Measurements from ENCODE around the gene ALG11. TPM values are rescaled to one million over a fixed set of nuclear protein-coding genes. Genes with fewer than 3 reads are reported as not detected.
"Not testable (repeated sequence)": the region's sequence is repeated elsewhere in the genome, so short reads cannot be mapped to it uniquely, and the experiment has no call there.

Gene ALG11, protein sequence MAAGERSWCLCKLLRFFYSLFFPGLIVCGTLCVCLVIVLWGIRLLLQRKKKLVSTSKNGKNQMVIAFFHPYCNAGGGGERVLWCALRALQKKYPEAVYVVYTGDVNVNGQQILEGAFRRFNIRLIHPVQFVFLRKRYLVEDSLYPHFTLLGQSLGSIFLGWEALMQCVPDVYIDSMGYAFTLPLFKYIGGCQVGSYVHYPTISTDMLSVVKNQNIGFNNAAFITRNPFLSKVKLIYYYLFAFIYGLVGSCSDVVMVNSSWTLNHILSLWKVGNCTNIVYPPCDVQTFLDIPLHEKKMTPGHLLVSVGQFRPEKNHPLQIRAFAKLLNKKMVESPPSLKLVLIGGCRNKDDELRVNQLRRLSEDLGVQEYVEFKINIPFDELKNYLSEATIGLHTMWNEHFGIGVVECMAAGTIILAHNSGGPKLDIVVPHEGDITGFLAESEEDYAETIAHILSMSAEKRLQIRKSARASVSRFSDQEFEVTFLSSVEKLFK
- 10.3 and 12.1 TPM in 2 replicates for total RNA-seq (2014; rRNA removed; shearing (Covaris generic))

DNA sequence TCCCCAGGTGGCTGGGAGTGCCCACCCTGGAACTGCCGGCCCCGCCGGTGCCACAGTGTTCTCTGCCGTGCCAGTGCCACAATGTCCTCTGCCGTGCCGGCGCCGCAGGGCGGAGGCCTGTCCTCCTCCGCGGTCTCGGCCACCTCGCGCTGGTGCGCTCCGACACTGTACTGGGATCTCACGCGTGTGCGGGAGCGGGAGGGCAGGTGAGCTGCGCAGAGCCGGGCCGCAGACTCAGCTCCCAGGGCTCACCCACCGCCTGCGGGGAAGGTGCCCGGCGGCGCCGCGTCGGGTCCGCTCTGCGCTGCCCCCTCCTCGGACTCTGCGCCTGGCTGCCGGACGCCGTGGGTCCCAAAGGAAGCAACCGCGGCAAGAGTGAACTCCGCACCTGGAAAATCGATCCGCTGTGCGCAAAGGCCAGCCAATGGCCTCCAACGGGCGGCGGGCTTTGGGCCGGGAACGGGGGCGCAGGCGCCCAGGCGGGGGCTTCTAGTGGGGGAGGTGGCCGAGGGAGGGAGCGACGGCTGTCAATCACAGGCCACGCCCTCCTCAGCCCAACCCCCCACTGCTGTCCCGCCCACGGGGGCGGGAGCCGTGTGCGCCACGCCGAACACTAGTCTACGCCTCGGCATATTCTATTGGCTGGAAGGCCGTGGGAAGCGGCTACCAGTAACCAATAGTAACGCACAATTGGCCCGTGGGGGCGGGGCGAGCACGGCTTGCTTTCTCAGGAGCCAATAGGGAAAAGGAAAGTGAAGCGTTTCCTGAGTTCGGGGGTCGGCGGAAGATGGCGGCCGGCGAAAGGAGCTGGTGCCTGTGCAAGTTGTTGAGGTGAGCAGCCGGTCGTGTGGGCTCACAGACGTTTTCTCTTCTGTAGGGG lies at the start of gene ALG11:
Gene ALG11 (plus strand): TSS at position 767 of the 880 bp plus-strand sequence. CDS start 21 bp downstream, at position 788.
- peak within 1 kb of the TSS; percentile 93 for H3K4me3 ChIP-seq (ENCODE audit: insufficient read depth, low read depth, low read length)
- peaks cover 23% of the 10 kb centered on the region for H3K27me3 ChIP-seq (ENCODE audit: control insufficient read depth, insufficient read depth, low read length)
- H3K36me3 ChIP-seq (replicated peaks; ENCODE audit: control insufficient read depth, insufficient read depth, low read length), result no peaks in the 10 kb centered on the region
- DNase-seq, result peak; percentile 99

DNA sequence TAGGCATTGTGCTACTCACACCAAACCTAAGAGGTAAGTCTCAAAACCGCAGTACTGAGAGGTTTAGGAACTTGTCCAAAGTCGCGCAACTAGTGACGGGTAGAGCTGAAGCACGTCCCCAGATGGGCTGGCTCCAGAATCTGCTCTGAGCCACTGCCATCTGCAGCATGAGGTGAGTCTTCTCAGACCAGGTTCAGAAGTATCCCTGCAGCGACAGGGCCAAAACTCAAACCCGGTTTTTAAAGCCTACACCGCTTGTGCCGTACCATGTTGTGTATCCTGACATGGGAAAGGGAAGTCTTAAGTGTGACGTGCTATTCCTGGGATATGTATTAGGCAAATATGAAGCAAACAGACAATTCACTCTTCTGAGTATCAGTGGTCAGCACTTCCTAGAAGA lies 46.0 kb upstream of the ALG11 start:
- Histone ChIP-seq H3K27me3 (ENCODE audit: control insufficient read depth, insufficient read depth, low read length) (no peaks in the 10 kb centered on the region), H3K4me3 (ENCODE audit: insufficient read depth, low read depth, low read length) (no peak overlapping the region), H3K36me3 (replicated peaks; ENCODE audit: control insufficient read depth, insufficient read depth, low read length) (no peaks in the 10 kb centered on the region)
- DNase-seq, result no peak

DNA sequence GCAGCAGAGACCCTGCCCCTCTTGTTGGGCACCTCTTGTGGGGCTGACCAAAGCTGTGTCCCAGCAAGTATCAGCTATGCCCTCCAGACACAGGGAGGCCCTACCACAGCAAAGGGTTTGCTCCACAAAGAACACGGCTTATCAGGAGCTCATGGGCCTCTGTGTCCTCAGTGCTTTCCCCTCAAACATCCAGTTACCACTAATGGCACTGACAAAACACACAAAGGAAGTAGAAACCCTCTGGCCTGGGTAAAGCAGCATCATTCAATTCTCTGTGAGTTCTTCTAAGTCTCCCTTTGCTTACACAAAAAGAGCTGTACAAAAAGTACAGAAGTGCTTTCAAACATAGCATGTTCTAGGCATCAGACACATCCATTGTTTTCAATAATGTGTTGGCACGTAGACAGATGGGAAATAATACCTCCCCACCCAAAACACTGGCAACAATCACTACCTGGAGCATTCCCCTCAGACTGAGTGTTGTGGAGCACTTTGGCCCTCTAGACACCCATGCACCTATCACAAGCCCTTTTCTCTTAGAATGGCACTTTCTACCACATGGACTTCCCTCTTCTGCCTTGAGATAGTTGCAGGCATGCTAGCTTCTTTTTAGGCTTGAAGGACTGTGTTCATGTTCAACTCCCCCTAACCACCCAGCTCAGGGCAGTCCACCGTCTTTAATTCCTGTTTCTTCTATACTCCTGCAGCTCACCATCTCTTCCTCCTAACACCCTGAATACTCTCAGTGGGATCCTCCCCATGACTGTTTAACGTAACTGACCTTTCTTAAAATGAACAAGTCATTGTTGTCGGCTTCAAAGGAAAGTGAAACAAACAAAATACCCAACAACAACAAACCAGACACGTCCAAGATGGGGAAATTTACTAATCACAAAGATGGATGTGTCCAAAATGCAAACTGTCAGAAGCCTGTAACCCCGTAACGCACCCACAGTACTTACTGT lies 44.4 kb upstream of the ALG11 start:
- Histone ChIP-seq H3K27me3 (ENCODE audit: control insufficient read depth, insufficient read depth, low read length) (no peaks in the 10 kb centered on the region), H3K4me3 (ENCODE audit: insufficient read depth, low read depth, low read length) (no peak overlapping the region), H3K36me3 (replicated peaks; ENCODE audit: control insufficient read depth, insufficient read depth, low read length) (no peaks in the 10 kb centered on the region)
- DNase-seq, result no peak

DNA sequence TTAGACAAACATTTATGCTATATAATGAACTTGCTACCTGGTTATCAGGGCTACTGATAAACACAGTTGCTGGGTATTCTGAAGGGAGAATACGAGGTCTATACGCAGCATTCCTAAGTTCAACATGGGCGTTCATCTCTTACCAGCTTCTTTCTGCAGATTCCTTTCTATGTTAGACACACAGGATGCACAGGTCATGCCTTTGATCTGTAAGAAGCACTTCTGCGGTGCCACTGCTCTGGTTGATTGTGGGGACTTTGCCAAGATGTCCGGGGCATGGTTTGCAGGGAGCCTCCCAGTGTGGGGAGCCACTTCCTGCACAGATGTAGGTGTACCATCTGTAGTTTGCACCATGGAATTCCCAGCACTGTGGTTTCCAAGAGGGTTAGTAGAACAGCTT lies 41.8 kb upstream of the ALG11 start:
- no peak for DNase-seq
- Histone ChIP-seq H3K4me3 (ENCODE audit: insufficient read depth, low read depth, low read length) (no peak overlapping the region), H3K27me3 (ENCODE audit: control insufficient read depth, insufficient read depth, low read length) (no peaks in the 10 kb centered on the region), H3K36me3 (replicated peaks; ENCODE audit: control insufficient read depth, insufficient read depth, low read length) (no peaks in the 10 kb centered on the region)

DNA sequence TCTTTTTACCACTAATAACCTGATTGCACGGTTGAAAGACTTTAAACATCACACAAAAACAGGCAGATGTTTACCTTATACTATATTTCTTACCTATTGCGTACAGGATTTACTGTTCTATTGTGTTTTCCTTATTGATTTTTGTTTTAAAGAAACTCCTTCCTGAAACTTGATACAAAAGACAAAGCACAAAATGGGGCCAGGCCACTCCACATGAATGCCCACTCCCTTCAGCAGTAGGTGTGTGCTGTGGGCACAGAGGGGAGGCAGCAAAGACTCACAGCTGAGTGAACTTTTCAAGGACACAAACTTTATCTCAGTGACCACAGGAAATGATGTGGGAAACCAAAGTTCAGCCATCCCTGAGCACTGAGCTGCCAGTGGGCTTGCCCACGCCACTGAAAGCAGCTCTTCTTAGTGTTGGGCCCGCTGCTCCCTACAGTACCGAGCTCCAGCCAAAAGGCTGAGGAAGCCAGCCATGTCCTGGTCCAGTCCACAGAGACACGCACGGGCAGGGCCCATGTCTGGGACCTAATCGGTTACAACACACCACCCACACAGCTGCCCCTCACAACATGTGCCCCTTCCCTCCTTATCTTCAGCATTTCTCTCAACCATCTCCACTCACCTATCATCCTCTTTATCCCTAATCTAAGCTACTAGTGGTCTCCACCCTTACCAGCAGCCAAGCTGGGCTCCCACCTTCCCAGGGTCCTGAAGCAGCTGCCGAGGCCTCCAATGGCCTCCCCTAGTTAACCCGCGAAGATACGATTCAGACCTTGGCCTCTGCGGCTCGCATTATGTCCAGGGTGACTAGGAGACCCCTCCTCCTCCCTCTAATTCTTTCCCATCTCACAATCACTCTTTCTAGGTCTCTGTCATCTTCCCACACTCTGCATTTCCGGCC lies 40.4 kb upstream of the ALG11 start:
- no peak overlapping the region for H3K4me3 ChIP-seq (ENCODE audit: insufficient read depth, low read depth, low read length)
- H3K27me3 ChIP-seq (ENCODE audit: control insufficient read depth, insufficient read depth, low read length), result no peaks in the 10 kb centered on the region
- no peaks in the 10 kb centered on the region for H3K36me3 ChIP-seq (replicated peaks; ENCODE audit: control insufficient read depth, insufficient read depth, low read length)
- no peak for DNase-seq

DNA sequence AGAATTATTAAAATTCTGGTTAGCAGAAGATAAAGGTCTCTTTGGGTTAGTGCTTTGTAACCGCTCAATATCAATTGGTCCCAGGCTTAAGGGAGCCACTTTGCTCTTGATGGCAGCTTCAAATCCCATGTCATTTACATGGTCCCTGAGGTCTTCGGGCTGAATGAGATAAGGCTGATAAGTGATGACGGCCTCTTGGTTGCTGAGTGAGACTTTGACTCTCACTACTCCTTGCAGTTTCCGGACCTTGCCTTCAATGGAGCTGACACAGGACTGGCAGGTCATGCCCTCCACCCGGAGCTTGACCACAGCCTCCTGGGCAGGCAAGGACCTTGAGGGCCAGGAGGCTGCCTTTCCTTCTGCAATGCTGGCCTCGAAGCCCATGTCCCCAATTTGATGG lies 37.7 kb upstream of the ALG11 start:
- H3K27me3 ChIP-seq (ENCODE audit: control insufficient read depth, insufficient read depth, low read length), result no peaks in the 10 kb centered on the region
- H3K36me3 ChIP-seq (replicated peaks; ENCODE audit: control insufficient read depth, insufficient read depth, low read length), result no peaks in the 10 kb centered on the region
- DNase-seq, result no peak
- no peak overlapping the region for H3K4me3 ChIP-seq (ENCODE audit: insufficient read depth, low read depth, low read length)

DNA sequence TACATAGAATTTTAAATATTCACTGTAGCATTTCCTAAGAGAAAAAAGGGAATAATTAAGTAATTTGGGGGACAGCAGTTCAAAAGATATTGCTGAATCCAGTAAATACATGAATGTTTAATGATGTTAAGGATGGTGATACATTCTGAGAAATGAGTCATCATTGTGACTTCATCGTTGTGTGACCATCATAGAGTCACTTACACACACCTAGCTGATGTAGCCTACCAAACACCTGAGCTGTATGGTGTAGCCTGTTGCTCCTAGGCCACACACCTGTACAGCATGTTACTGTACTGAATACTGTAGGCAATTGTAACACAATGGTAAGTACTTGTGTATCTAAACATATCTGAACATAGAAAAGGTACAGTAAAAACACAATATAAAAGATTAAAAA lies 35.8 kb upstream of the ALG11 start:
- H3K36me3 ChIP-seq (replicated peaks; ENCODE audit: control insufficient read depth, insufficient read depth, low read length), result no peaks in the 10 kb centered on the region
- DNase-seq, result no peak
- H3K27me3 ChIP-seq (ENCODE audit: control insufficient read depth, insufficient read depth, low read length), result no peaks in the 10 kb centered on the region
- H3K4me3 ChIP-seq (ENCODE audit: insufficient read depth, low read depth, low read length), result no peak overlapping the region

DNA sequence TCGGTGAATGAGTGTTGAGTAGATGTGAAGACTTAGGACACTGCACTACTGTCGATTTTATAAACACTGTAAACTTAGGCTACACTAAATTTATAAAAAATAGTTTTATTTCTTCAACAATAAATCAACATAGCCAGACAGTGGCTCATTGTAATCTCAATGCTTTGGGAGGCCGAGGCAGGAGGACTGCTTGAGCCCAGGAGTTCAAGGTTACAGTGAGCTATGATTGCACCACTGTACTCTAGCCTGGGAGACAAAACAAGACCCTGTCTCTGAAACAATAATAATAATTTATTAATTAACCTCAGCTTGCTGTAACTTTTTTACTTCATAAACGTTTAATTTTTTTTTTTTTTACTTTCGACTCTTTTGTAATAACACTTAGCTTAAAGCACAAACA lies 35.3 kb upstream of the ALG11 start:
- no peaks in the 10 kb centered on the region for H3K27me3 ChIP-seq (ENCODE audit: control insufficient read depth, insufficient read depth, low read length)
- no peak for DNase-seq
- no peaks in the 10 kb centered on the region for H3K36me3 ChIP-seq (replicated peaks; ENCODE audit: control insufficient read depth, insufficient read depth, low read length)
- no peak overlapping the region for H3K4me3 ChIP-seq (ENCODE audit: insufficient read depth, low read depth, low read length)

DNA sequence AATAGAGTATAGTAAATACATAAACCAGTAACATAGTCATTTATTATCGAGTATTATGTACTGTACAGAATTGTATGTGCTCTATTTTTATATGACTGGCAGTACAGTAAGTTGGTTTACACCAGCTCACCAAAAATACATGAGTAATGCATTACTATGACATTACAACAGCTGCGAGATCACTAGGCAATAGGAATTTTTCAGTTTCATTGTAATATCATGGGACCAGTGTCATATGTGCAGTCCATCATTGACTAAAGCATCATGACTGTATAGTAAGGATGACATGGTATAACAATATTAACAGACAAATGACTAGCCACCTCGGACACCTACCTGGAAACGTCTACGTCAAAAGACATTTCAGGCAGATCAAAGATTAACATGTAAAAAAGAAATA lies 34.6 kb upstream of the ALG11 start:
- H3K4me3 ChIP-seq (ENCODE audit: insufficient read depth, low read depth, low read length), result no peak overlapping the region
- no peak for DNase-seq
- no peaks in the 10 kb centered on the region for H3K27me3 ChIP-seq (ENCODE audit: control insufficient read depth, insufficient read depth, low read length)
- no peaks in the 10 kb centered on the region for H3K36me3 ChIP-seq (replicated peaks; ENCODE audit: control insufficient read depth, insufficient read depth, low read length)

DNA sequence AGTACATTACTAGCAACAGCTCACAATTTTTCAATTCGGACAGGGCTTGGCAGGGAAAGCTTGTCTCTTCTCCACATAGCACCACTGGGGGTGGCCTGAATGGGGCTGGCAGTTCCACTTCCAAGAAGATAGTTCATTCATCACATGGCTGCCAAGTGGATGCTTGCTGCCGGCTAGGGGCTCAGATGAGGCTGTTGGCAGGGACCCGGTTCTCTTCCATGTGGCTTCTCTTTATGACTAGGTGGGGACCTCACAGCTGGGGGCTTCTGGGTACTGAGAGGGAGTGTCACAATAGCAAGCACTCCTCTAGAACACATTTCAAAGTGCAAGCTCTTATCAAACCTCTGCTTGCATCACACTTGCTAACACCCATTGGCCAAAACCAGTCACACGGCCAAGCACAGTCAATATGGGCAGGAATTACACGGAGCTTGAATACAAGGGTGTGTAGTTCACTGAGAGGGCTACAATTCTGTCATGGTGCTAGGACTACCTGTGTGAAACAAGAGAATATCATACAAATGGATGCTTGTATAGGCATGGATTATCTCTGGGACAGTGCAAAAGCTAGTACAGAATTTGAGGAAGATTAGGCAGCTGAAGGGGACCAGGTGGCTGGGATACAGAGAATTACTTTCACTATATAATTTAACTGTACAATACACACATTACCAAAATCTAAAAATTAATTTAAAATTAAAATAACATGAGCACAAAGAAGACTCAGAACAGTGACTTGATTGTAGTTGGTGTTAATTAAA lies 33.2 kb upstream of the ALG11 start:
- no peaks in the 10 kb centered on the region for H3K36me3 ChIP-seq (replicated peaks; ENCODE audit: control insufficient read depth, insufficient read depth, low read length)
- H3K27me3 ChIP-seq (ENCODE audit: control insufficient read depth, insufficient read depth, low read length), result no peaks in the 10 kb centered on the region
- H3K4me3 ChIP-seq (ENCODE audit: insufficient read depth, low read depth, low read length), result no peak overlapping the region
- DNase-seq, result no peak

DNA sequence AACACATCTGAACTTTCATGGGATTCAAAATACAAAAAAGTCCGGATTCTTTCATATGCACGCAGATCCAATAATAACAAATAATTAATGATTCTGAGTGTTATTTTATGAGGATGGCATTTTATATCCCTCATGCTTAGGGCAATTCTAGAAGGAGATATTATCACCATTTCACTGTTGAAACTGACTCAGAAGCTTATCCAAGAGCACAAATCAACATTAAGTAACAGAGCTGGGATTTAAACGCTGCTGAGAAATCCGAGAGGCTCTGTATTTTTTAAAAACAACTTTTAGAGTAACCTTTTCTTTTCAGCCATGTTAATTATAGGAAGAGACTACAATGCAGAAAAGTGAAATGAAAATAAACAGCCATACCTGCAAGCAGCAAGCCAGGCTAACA lies 31.3 kb upstream of the ALG11 start:
- H3K36me3 ChIP-seq (replicated peaks; ENCODE audit: control insufficient read depth, insufficient read depth, low read length), result no peaks in the 10 kb centered on the region
- H3K4me3 ChIP-seq (ENCODE audit: insufficient read depth, low read depth, low read length), result no peak overlapping the region
- DNase-seq, result no peak
- H3K27me3 ChIP-seq (ENCODE audit: control insufficient read depth, insufficient read depth, low read length), result no peaks in the 10 kb centered on the region

DNA sequence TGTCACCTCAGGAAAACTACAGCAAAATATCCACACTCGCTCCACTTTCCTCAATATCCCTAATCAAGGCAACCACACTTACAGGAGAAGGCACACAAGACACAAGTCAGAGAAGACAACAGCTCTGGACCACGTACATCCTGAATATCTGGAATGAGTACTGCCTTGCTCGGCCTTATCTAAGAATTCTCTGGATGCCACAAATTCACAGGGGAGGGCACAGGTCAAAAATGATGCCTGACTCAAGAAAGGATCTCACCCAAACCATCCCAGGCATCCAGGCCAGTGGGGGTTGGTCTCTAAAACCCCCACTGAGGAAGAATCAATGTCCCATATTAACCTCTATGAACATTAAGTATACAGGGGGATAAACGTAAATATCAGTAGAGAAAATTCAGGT lies 30.8 kb upstream of the ALG11 start:
- no peaks in the 10 kb centered on the region for H3K36me3 ChIP-seq (replicated peaks; ENCODE audit: control insufficient read depth, insufficient read depth, low read length)
- DNase-seq, result no peak
- no peaks in the 10 kb centered on the region for H3K27me3 ChIP-seq (ENCODE audit: control insufficient read depth, insufficient read depth, low read length)
- no peak overlapping the region for H3K4me3 ChIP-seq (ENCODE audit: insufficient read depth, low read depth, low read length)

DNA sequence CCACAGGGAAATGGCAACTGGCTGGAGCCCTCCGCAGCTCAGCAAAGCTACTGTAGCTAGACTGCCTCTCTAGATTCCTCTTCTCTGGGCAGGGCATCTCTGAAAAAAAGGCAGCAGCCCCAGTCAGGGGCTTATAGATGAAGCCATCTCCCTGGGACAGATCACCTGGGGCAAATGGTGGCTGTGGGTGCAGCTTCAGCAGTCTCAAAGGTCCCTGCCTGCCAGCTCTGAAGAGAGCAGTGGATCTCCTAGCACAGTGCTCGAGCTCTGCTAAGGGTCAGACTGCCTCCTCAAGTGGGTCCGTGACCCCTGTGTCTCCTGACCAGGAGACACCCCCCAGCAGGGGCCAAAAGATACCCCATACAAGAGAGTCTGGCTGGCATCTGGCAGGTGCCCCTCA lies 28.9 kb upstream of the ALG11 start:
- not testable (repeated sequence) for H3K36me3 ChIP-seq (replicated peaks; ENCODE audit: control insufficient read depth, insufficient read depth, low read length); H3K4me3 ChIP-seq (ENCODE audit: insufficient read depth, low read depth, low read length); DNase-seq; H3K27me3 ChIP-seq (ENCODE audit: control insufficient read depth, insufficient read depth, low read length)
